Keratinocyte (primary cell): ENCODE data around the gene PTP4A2. TPM values are rescaled to one million over a fixed set of nuclear protein-coding genes. Genes with fewer than 3 reads are reported as not detected.

ENCODE experiments used
- DNase-seq: peaks from one replicate; pipeline ENCODE4 v3.0.0-alpha.2; 2011; ENCODE audit warnings: low read depth, missing footprints, low spot score
- FAIRE-seq: peaks from 2 replicates; lab custom pipeline; 2011; peaks lifted over from hg19 to GRCh38; lab: Jason Lieb, UNC
- H2AFZ ChIP-seq: 2 replicates; pipeline ENCODE4 v1.6.0; 2012; ENCODE audit warnings: low read length, control low read depth, inconsistent platforms; ENCODE audit not compliant: control insufficient read depth
- H3K27ac ChIP-seq: 2 replicates; pipeline ENCODE4 v1.5.1; 2011; ENCODE audit warnings: low read length; ENCODE audit not compliant: control insufficient read depth, insufficient read depth
- H3K27me3 ChIP-seq: 3 replicates; pipeline ENCODE4 v1.6.0; 2011; ENCODE audit warnings: low read length; ENCODE audit not compliant: control insufficient read depth, insufficient read depth; ENCODE audit errors: extremely low read depth
- H3K36me3 ChIP-seq, 2 experiments: 2 replicates in 1 of 2; 3 replicates in 1 of 2; pipeline ENCODE4 v1.5.1; 2011; ENCODE audit warnings: low read length in 2 of 2, mild to moderate bottlenecking in 1 of 2; ENCODE audit not compliant: control insufficient read depth in 2 of 2, insufficient read depth in 2 of 2; ENCODE audit errors: extremely low read depth in 1 of 2
- H3K4me1 ChIP-seq: 3 replicates; pipeline ENCODE4 v1.5.1; 2011; ENCODE audit warnings: low read length; ENCODE audit not compliant: control insufficient read depth, insufficient read depth; ENCODE audit errors: extremely low read depth
- H3K4me2 ChIP-seq: 3 replicates; pipeline ENCODE4 v1.6.0; 2011; ENCODE audit warnings: low read depth, low read length; ENCODE audit not compliant: control insufficient read depth, insufficient read depth; ENCODE audit errors: extremely low read depth
- H3K4me3 ChIP-seq, 3 experiments: fragments of 200-600 bp in 1 of 3; sonication (generic) in 1 of 3; 2 replicates in 2 of 3; 3 replicates in 1 of 3; pipeline ENCODE4 v1.5.1; 2011 to 2016; ENCODE audit warnings: low read length in 3 of 3, mild to moderate bottlenecking in 3 of 3, control low read depth in 2 of 3, inconsistent platforms in 1 of 3, low read depth in 1 of 3, mixed read lengths in 1 of 3, mixed run types in 1 of 3, moderate library complexity in 1 of 3; ENCODE audit not compliant: control insufficient read depth in 2 of 3, insufficient read depth in 2 of 3; ENCODE audit errors: extremely low read depth in 1 of 3
- H3K79me2 ChIP-seq: 2 replicates; pipeline ENCODE4 v1.6.0; 2012; ENCODE audit warnings: low read length; ENCODE audit not compliant: control insufficient read depth, insufficient read depth
- H3K9ac ChIP-seq: 3 replicates; pipeline ENCODE4 v1.6.0; 2011; ENCODE audit warnings: low read length; ENCODE audit not compliant: control insufficient read depth, insufficient read depth; ENCODE audit errors: extremely low read depth
- H3K9me1 ChIP-seq: 3 replicates; pipeline ENCODE4 v1.6.0; 2011; ENCODE audit warnings: low read length; ENCODE audit not compliant: control insufficient read depth, insufficient read depth; ENCODE audit errors: extremely low read depth
- H3K9me3 ChIP-seq: 2 replicates; pipeline ENCODE4 v1.5.1; 2012; ENCODE audit warnings: low read depth, low read length; ENCODE audit not compliant: control insufficient read depth
- H4K20me1 ChIP-seq: 3 replicates; pipeline ENCODE4 v1.6.0; 2011; ENCODE audit warnings: low read length; ENCODE audit not compliant: control insufficient read depth, insufficient read depth; ENCODE audit errors: extremely low read depth
- EZH2 ChIP-seq: IDR thresholded peaks from one replicate; pipeline ENCODE4 v1.6.1; 2012; ENCODE audit warnings: inconsistent platforms, mild to moderate bottlenecking, low read length, moderate library complexity
- dilution Hi-C: fragments of 300-500 bp; cut with MboI; formaldehyde crosslinking; loops from one replicate; pipeline ENCODE4 v1.7.0; 2020; ENCODE audit warnings: low sequenced_read_pairs; ENCODE audit not compliant: extremely low pct_ligation_motif_present
- polyA plus RNA-seq, 5 experiments: library from polyadenylated mRNA; depleted of rRNA in 3 of 5; stranded (reverse) in 3 of 5; stranded (forward) in 1 of 5; unstranded in 1 of 5; fragments of >200 nt; gene quantifications; 1 replicate in 1 of 5; 2 replicates in 3 of 5; 3 replicates in 1 of 5; pipeline versions ENCODE4 v1.2.1 to v1.2.3, GENCODE V29; 2011 to 2012; ENCODE audit warnings: missing spikeins in 2 of 5, low read depth in 1 of 5, low replicate concordance in 1 of 5
- TF ChIP-seq, protein P1 (sequence below), 3 experiments: IDR thresholded peaks in 1 of 3; conservative IDR thresholded peaks in 1 of 3; optimal IDR thresholded peaks in 1 of 3; 2 replicates in 2 of 3; 3 replicates in 1 of 3; pipeline versions ENCODE3 to v1.5.1; 2011; ENCODE audit warnings: low read length in 3 of 3, mild to moderate bottlenecking in 3 of 3, moderate library complexity in 2 of 3, control low read depth in 1 of 3, inconsistent platforms in 1 of 3; ENCODE audit not compliant: insufficient read depth in 2 of 3; ENCODE audit errors: extremely low read depth in 1 of 3

Gene PTP4A2
- polyA plus RNA-seq, 1 donor (not counting 4 experiments of a cell fraction or from before 2014, with no cell fraction given): 368 TPM

DNA sequence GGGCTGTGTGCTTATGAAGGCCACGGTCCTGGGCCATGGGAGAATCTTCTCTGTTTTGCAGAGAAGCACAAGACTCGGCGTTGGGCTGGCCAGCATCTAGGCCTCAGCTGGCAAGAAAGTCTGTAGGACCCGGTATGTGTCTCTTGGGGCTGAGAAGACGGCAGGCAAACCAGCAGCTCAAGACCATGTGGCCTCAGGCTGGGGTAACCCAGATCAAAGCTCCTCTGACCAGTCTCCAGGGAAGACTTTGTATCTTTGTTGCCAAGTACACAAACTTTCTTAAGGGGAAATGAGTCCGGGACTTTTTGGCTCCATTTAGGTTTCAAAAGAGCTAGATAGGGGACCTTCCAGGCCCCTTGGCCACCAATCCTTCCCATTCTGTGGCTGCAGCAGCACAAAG, 60.1 kb downstream of the PTP4A2 start:
- no peaks in the 10 kb centered on the region for H3K36me3 ChIP-seq
- H3K79me2 ChIP-seq: no peaks in the 10 kb centered on the region
- H3K27ac ChIP-seq: no peak overlapping the region
- H3K9me3 ChIP-seq: no peaks in the 10 kb centered on the region
- H2AFZ ChIP-seq: no peak overlapping the region
- H4K20me1 ChIP-seq: no peaks in the 10 kb centered on the region
- no peak for FAIRE-seq
- H3K27me3 ChIP-seq: no peaks in the 10 kb centered on the region
- H3K4me3 ChIP-seq: no peak overlapping the region
- H3K4me1 ChIP-seq: no peaks in the 10 kb centered on the region
- dilution Hi-C loops: no loop called here
- no peak for DNase-seq
- no peaks in the 10 kb centered on the region for H3K9me1 ChIP-seq
- H3K4me2 ChIP-seq: no peak overlapping the region
- no peak for TF ChIP-seq EZH2
- TF ChIP-seq, protein P1, sequence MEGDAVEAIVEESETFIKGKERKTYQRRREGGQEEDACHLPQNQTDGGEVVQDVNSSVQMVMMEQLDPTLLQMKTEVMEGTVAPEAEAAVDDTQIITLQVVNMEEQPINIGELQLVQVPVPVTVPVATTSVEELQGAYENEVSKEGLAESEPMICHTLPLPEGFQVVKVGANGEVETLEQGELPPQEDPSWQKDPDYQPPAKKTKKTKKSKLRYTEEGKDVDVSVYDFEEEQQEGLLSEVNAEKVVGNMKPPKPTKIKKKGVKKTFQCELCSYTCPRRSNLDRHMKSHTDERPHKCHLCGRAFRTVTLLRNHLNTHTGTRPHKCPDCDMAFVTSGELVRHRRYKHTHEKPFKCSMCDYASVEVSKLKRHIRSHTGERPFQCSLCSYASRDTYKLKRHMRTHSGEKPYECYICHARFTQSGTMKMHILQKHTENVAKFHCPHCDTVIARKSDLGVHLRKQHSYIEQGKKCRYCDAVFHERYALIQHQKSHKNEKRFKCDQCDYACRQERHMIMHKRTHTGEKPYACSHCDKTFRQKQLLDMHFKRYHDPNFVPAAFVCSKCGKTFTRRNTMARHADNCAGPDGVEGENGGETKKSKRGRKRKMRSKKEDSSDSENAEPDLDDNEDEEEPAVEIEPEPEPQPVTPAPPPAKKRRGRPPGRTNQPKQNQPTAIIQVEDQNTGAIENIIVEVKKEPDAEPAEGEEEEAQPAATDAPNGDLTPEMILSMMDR (optimal IDR thresholded peaks at IDR 0.05 in 1 of 3, IDR thresholded peaks at IDR 0.05 in 1 of 3, conservative IDR thresholded peaks at IDR 0.05 in 1 of 3; ENCODE audit: extremely low read depth in 1 of 3, insufficient read depth in 2 of 3, low read length in 3 of 3): no peak
- H3K9ac ChIP-seq: no peak overlapping the region

DNA sequence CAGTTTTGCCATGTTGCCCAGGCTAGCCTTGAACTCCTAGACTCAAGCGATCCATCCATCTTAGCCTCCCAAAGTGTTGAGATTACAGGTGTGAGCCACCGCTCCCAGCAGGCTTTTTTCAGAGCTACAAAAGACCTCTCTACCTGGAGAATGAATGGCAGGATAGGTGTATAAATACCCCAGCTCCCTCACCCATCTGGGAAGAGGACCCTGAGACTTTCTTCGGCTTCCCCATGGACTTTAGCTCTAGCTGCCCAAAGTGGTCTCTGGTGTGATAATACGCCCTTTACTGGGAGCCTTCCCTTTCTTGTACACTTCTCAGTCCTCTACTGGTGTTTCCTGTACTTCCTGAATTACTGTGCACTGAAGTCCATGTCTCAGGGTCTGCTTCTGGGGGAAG, 60.6 kb downstream of the PTP4A2 start:
- Histone ChIP-seq H3K36me3 (no peaks in the 10 kb centered on the region), H3K79me2 (no peaks in the 10 kb centered on the region), H3K27me3 (no peaks in the 10 kb centered on the region), H3K9me3 (no peaks in the 10 kb centered on the region), H3K9me1 (no peaks in the 10 kb centered on the region), H2AFZ (no peak overlapping the region), H3K9ac (no peak overlapping the region), H3K4me3 (no peak overlapping the region), H3K27ac (no peak overlapping the region), H3K4me2 (no peak overlapping the region), H3K4me1 (no peaks in the 10 kb centered on the region), H4K20me1 (no peaks in the 10 kb centered on the region)
- dilution Hi-C loops: no loop called here
- FAIRE-seq (no peak), DNase-seq (no peak)
- no peak for TF ChIP-seq EZH2
- TF ChIP-seq, protein P1 (optimal IDR thresholded peaks at IDR 0.05 in 1 of 3, IDR thresholded peaks at IDR 0.05 in 1 of 3, conservative IDR thresholded peaks at IDR 0.05 in 1 of 3; ENCODE audit: extremely low read depth in 1 of 3, insufficient read depth in 2 of 3, low read length in 3 of 3): no peak
